HepG2 (cell line): Measurements from ENCODE around the gene MRPL27. TPM values are rescaled to one million over a fixed set of nuclear protein-coding genes. Genes with fewer than 3 reads are reported as not detected.

Experiments used
- BATF2 ChIP-seq: sonication (generic); formaldehyde crosslinking; IDR thresholded peaks from 2 replicates; pipeline ENCODE4 v1.8.0; 2022; ENCODE audit warnings: mild to moderate bottlenecking, missing genetic modification reagents, moderate library complexity
- CBX2 ChIP-seq, 2 experiments: fragments of 200-600 bp in 1 of 2; sonication (generic); formaldehyde crosslinking in 1 of 2; IDR thresholded peaks; 2 replicates each; pipeline versions ENCODE4 v1.7.0 to v1.8.1; 2018 to 2022; ENCODE audit warnings: low read depth in 2 of 2, low read length in 1 of 2, mild to moderate bottlenecking in 1 of 2, missing genetic modification reagents in 1 of 2
- CHD2 ChIP-seq: IDR thresholded peaks from 2 replicates; pipeline ENCODE4 v1.6.1; 2011; ENCODE audit warnings: low read depth, low read length, improper control_type of control experiment
- DMAP1 ChIP-seq: IDR thresholded peaks from 2 replicates; pipeline ENCODE4 v1.6.1; 2016
- FOXP1 ChIP-seq, 2 experiments: fragments of 450-650 bp in 1 of 2; IDR thresholded peaks; 2 replicates each; pipeline ENCODE4 v1.6.1; 2017 to 2018; ENCODE audit warnings: antibody characterized with exemption in 1 of 2
- IRF2 ChIP-seq: IDR thresholded peaks from 2 replicates; pipeline ENCODE4 v1.6.1; 2018; ENCODE audit warnings: missing genetic modification reagents, missing compliant biosample characterization
- MXD1 ChIP-seq: sonication (generic); formaldehyde crosslinking; IDR thresholded peaks from 2 replicates; pipeline ENCODE4 v1.4.0; 2020; ENCODE audit warnings: mild to moderate bottlenecking, missing genetic modification reagents
- PHF21A ChIP-seq: sonication (generic); formaldehyde crosslinking; IDR thresholded peaks from 2 replicates; pipeline ENCODE4 v1.5.0; 2020; ENCODE audit warnings: mild to moderate bottlenecking, missing genetic modification reagents
- PLSCR1 ChIP-seq: sonication (generic); formaldehyde crosslinking; IDR thresholded peaks from 2 replicates; pipeline ENCODE4 v1.5.0; 2020; ENCODE audit warnings: missing genetic modification reagents, mild to moderate bottlenecking, borderline replicate concordance
- SRSF4 ChIP-seq: fragments of 200-400 bp; formaldehyde crosslinking; IDR thresholded peaks from one replicate; pipeline ENCODE4 v1.6.1; 2018; ENCODE audit warnings: mild to moderate bottlenecking, low read depth, low read length, moderate library complexity; ENCODE audit not compliant: poor library complexity, severe bottlenecking
- ZBTB20 ChIP-seq: sonication (generic); formaldehyde crosslinking; IDR thresholded peaks from 2 replicates; pipeline ENCODE4 v1.8.1; 2023; ENCODE audit warnings: missing genetic modification reagents, low read depth, mild to moderate bottlenecking, borderline replicate concordance
- ZBTB26 ChIP-seq: IDR thresholded peaks from 2 replicates; pipeline ENCODE4 v1.6.1; 2016; ENCODE audit warnings: missing compliant biosample characterization, missing genetic modification reagents, borderline replicate concordance
- ZFP36L1 ChIP-seq: sonication (generic); formaldehyde crosslinking; IDR thresholded peaks from 2 replicates; pipeline ENCODE4 v1.8.0; 2022; ENCODE audit warnings: mild to moderate bottlenecking, missing genetic modification reagents, moderate library complexity
- ZNF292 ChIP-seq: sonication (generic); formaldehyde crosslinking; IDR thresholded peaks from 2 replicates; pipeline ENCODE4 v1.8.1; 2022; ENCODE audit warnings: mild to moderate bottlenecking, low read depth, missing genetic modification reagents, borderline replicate concordance
- ZNF331 ChIP-seq: sonication (generic); formaldehyde crosslinking; IDR thresholded peaks from 2 replicates; pipeline ENCODE4 v1.4.0; 2020; ENCODE audit warnings: missing genetic modification reagents
- ZNF441 ChIP-seq: sonication (generic); formaldehyde crosslinking; IDR thresholded peaks from 2 replicates; pipeline ENCODE4 v1.7.0; 2021; ENCODE audit warnings: missing genetic modification reagents, borderline replicate concordance
- ZNF446 ChIP-seq: sonication (generic); formaldehyde crosslinking; IDR thresholded peaks from 2 replicates; pipeline ENCODE4 v1.5.0; 2020; ENCODE audit warnings: mild to moderate bottlenecking, missing genetic modification reagents
- ZNF512B ChIP-seq: sonication (generic); formaldehyde crosslinking; IDR thresholded peaks from 2 replicates; pipeline ENCODE4 v1.5.1; 2020; ENCODE audit warnings: missing genetic modification reagents, mild to moderate bottlenecking, borderline replicate concordance
- ZNF546 ChIP-seq: sonication (generic); formaldehyde crosslinking; conservative IDR thresholded peaks from 2 replicates; pipeline ENCODE4 v1.8.1; 2023; ENCODE audit warnings: mild to moderate bottlenecking, missing genetic modification reagents
- ZNF660 ChIP-seq: sonication (generic); formaldehyde crosslinking; IDR thresholded peaks from 2 replicates; pipeline ENCODE4 v1.5.1; 2020; ENCODE audit warnings: mild to moderate bottlenecking, low read depth, missing genetic modification reagents, borderline replicate concordance
- ZNF720 ChIP-seq: sonication (generic); formaldehyde crosslinking; IDR thresholded peaks from 2 replicates; pipeline ENCODE4 v1.4.0; 2020; ENCODE audit warnings: missing genetic modification reagents
- ZSCAN31 ChIP-seq: sonication (generic); formaldehyde crosslinking; IDR thresholded peaks from 2 replicates; pipeline ENCODE4 v1.5.0; 2020; ENCODE audit warnings: low read depth, mild to moderate bottlenecking, missing genetic modification reagents
- polyA plus RNA-seq, 8 experiments: library from polyadenylated mRNA; depleted of rRNA in 3 of 8; stranded (reverse) in 7 of 8; unstranded in 1 of 8; fragments of >200 nt; fragmentation: Illumina TruSeq in 4 of 8; extraction: Trizol in 4 of 8; gene quantifications; 2 replicates each; pipeline versions ENCODE4 v1.2.1 to v1.2.3, GENCODE V29; 2011 to 2016; ENCODE audit warnings: low read depth in 4 of 8, missing spikeins in 1 of 8, mixed read lengths in 1 of 8; ENCODE audit not compliant: insufficient read depth in 1 of 8
- total RNA-seq, 5 experiments: library from RNA; depleted of rRNA; stranded (reverse); fragments of >200 nt; fragmentation: Illumina TruSeq; extraction: Trizol; gene quantifications; 2 replicates each; pipeline ENCODE4 v1.2.3, GENCODE V29; 2016; ENCODE audit warnings: low read depth in 1 of 5

Gene MRPL27
- total and polyA plus RNA-seq, 2 of the 13 experiments (the other 11 are each of a cell fraction or from before 2014, with no cell fraction given), result 137 to 217 TPM

GRCh38 chr17:50372758-50373556, at the start of gene MRPL27, which contains the start of gene EME1 (continued):
- TF ChIP-seq ZNF546 (CRISPR knock-in tag), result peak; percentile 80; the same call in 1 of the 2 replicates
- TF ChIP-seq DMAP1 (CRISPR knock-in tag), result peak; percentile 100
- TF ChIP-seq ZNF292 (CRISPR knock-in tag), result peak; percentile 21; the same call in 1 of the 2 replicates
- no peak for TF ChIP-seq FOXP1 (IDR thresholded peaks at IDR 0.05)
- no peak; the same call in 1 of the 2 replicates for TF ChIP-seq FOXP1 (CRISPR knock-in tag; IDR thresholded peaks at IDR 0.05)
- peak; percentile 89 for TF ChIP-seq ZBTB20
- peak; percentile 91 for TF ChIP-seq ZFP36L1
- TF ChIP-seq ZNF441 (CRISPR knock-in tag), result peak; percentile 84
- peak; percentile 90 for TF ChIP-seq IRF2
- peak; percentile 97 for TF ChIP-seq MXD1 (CRISPR knock-in tag)
- 0 out of 2 replicates have a peak, but pooled peaks have one; percentile 50 for TF ChIP-seq ZNF660 (CRISPR knock-in tag)
- TF ChIP-seq PLSCR1, result no peak
- TF ChIP-seq ZNF446 (CRISPR knock-in tag), result peak; percentile 79; the same call in 1 of the 2 replicates
- TF ChIP-seq SRSF4, result no peak
- TF ChIP-seq CHD2, result peak; percentile 47; the same call in 1 of the 2 replicates
- no peak for TF ChIP-seq CBX2 (IDR thresholded peaks at IDR 0.05; ENCODE audit: low read depth, low read length)
- TF ChIP-seq CBX2 (CRISPR knock-in tag; IDR thresholded peaks at IDR 0.05; ENCODE audit: low read depth), result no peak; the same call in 1 of the 2 replicates
- no peak for TF ChIP-seq ZNF512B (CRISPR knock-in tag)
- peak; percentile 78 for TF ChIP-seq PHF21A (CRISPR knock-in tag)
- 0 out of 2 replicates have a peak, but pooled peaks have one; percentile 60 for TF ChIP-seq ZNF720 (CRISPR knock-in tag)
- TF ChIP-seq ZSCAN31 (CRISPR knock-in tag), result peak; percentile 73; the same call in 1 of the 2 replicates
- TF ChIP-seq ZNF331 (CRISPR knock-in tag), result peak; percentile 90
- peak; percentile 90; the same call in 1 of the 2 replicates for TF ChIP-seq ZBTB26 (CRISPR knock-in tag)
- TF ChIP-seq BATF2 (CRISPR knock-in tag), result peak; percentile 93; the same call in 1 of the 2 replicates
